ENCODE results near the gene C16orf92. TPM values are rescaled to one million over a fixed set of nuclear protein-coding genes. Genes with fewer than 3 reads are reported as not detected.

The C16orf92 gene
- polyA plus RNA-seq, 1 donor from 2014 or later, result not detected

DNA sequence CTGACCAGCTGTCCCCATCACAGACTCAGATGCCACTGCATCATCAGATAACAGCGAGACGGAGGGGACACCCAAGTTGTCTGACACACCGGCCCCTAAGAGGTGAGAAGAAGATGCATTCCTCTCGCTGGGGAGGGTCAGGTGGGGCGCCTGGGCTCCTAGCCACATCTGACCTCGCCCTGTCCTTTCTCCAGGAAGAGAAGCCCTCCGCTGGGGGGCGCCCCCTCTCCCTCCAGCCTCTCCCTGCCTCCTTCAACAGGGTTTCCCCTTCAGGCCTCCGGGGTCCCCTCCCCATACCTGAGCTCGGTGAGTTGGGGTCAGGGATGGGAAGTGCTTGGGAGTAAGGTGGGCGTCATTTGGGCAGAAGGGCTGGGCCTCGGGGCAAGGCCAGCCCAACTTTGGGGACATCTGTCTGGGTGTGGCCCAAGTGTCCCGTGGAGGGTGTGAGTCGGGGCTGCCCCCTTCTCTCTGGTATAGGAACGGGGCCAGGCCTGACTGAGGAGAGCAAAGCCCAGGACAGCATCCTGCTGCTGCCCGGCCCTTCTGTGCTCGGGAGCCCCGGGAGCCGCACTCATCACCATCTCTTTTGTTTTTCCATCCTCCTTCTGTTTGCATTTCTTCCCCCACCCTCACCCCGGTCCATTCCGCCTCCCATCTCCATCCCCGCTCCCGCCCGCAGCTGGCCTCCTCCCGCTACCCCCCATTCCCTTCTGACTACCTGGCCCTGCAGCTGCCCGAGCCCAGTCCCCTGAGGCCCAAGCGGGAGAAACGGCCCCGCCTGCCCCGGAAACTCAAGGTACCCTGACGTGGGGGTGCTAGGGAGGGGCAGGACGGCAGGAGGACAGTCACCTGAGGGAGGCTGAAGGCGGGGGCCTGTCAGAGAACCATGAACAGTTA is 22.0 kb upstream of the C16orf92 start:
- Histone ChIP-seq H3K9me3 (ENCODE audit: low read length) (no peaks in the 10 kb centered on the region), H3K79me2 (replicated peaks; ENCODE audit: insufficient read depth, low read length) (peaks cover 7% of the 10 kb centered on the region), H3K27ac (ENCODE audit: low read length) (no peak overlapping the region), H3K4me3 (ENCODE audit: low read length) (no peak overlapping the region), H4K20me1 (ENCODE audit: insufficient read depth) (no peaks in the 10 kb centered on the region), H3K4me2 (ENCODE audit: low read length) (no peak overlapping the region), H3K9ac (ENCODE audit: low read length) (no peak overlapping the region), H2AFZ (ENCODE audit: low read depth, low read length) (no peak overlapping the region), H3K9me2 (ENCODE audit: insufficient read depth, low read length) (no peaks in the 10 kb centered on the region), H3K36me3 (ENCODE audit: insufficient read depth, low read length) (no peaks in the 10 kb centered on the region), H3K27me3 (ENCODE audit: insufficient read depth, low read depth, low read length) (no peaks in the 10 kb centered on the region), H3F3A (ENCODE audit: insufficient read depth, low read length, poor library complexity, severe bottlenecking) (no peaks in the 10 kb centered on the region)
- TF ChIP-seq, protein P1, sequence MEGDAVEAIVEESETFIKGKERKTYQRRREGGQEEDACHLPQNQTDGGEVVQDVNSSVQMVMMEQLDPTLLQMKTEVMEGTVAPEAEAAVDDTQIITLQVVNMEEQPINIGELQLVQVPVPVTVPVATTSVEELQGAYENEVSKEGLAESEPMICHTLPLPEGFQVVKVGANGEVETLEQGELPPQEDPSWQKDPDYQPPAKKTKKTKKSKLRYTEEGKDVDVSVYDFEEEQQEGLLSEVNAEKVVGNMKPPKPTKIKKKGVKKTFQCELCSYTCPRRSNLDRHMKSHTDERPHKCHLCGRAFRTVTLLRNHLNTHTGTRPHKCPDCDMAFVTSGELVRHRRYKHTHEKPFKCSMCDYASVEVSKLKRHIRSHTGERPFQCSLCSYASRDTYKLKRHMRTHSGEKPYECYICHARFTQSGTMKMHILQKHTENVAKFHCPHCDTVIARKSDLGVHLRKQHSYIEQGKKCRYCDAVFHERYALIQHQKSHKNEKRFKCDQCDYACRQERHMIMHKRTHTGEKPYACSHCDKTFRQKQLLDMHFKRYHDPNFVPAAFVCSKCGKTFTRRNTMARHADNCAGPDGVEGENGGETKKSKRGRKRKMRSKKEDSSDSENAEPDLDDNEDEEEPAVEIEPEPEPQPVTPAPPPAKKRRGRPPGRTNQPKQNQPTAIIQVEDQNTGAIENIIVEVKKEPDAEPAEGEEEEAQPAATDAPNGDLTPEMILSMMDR (IDR thresholded peaks at IDR 0.05; ENCODE audit: poor library complexity, severe bottlenecking), result no peak
- no peak for TF ChIP-seq REST (IDR thresholded peaks at IDR 0.05; ENCODE audit: borderline replicate concordance)
- no peak for TF ChIP-seq TAF1 (IDR thresholded peaks at IDR 0.05; ENCODE audit: low read depth)
- no peak for TF ChIP-seq MXI1 (conservative IDR thresholded peaks at IDR 0.05; ENCODE audit: poor library complexity, severe bottlenecking)
- TF ChIP-seq SMC3 (conservative IDR thresholded peaks at IDR 0.05; ENCODE audit: poor library complexity), result no peak
- TF ChIP-seq EP300 (conservative IDR thresholded peaks at IDR 0.05; ENCODE audit: poor library complexity, severe bottlenecking), result no peak
- no peak for TF ChIP-seq RAD21 (conservative IDR thresholded peaks at IDR 0.05)
- no peak for TF ChIP-seq POLR2AphosphoS5 (IDR thresholded peaks at IDR 0.05)
- TF ChIP-seq EZH2 (IDR thresholded peaks at IDR 0.05; ENCODE audit: borderline replicate concordance, insufficient read depth, low read length, poor library complexity, severe bottlenecking), result no peak

GRCh38 chr16:30002614-30003346 is 20.2 kb upstream of the C16orf92 start:
- Histone ChIP-seq H3K36me3 (ENCODE audit: insufficient read depth, low read length) (no peaks in the 10 kb centered on the region), H3K79me2 (replicated peaks; ENCODE audit: insufficient read depth, low read length) (no peaks in the 10 kb centered on the region), H3K27ac (ENCODE audit: low read length) (no peak overlapping the region), H3F3A (ENCODE audit: insufficient read depth, low read length, poor library complexity, severe bottlenecking) (no peaks in the 10 kb centered on the region), H3K9me3 (ENCODE audit: low read length) (no peaks in the 10 kb centered on the region), H3K4me3 (ENCODE audit: low read length) (no peak overlapping the region), H2AFZ (ENCODE audit: low read depth, low read length) (no peak overlapping the region), H3K9me2 (ENCODE audit: insufficient read depth, low read length) (no peaks in the 10 kb centered on the region), H4K20me1 (ENCODE audit: insufficient read depth) (no peaks in the 10 kb centered on the region), H3K27me3 (ENCODE audit: insufficient read depth, low read depth, low read length) (no peaks in the 10 kb centered on the region), H3K4me2 (ENCODE audit: low read length) (no peak overlapping the region), H3K9ac (ENCODE audit: low read length) (no peak overlapping the region)
- no peak for TF ChIP-seq EZH2 (IDR thresholded peaks at IDR 0.05; ENCODE audit: borderline replicate concordance, insufficient read depth, low read length, poor library complexity, severe bottlenecking)
- TF ChIP-seq, protein P1 (IDR thresholded peaks at IDR 0.05; ENCODE audit: poor library complexity, severe bottlenecking), result no peak
- no peak for TF ChIP-seq EP300 (conservative IDR thresholded peaks at IDR 0.05; ENCODE audit: poor library complexity, severe bottlenecking)
